ENCODE measurements around the gene KBTBD13.
"Not testable (repeated sequence)": the region's sequence is repeated elsewhere in the genome, so short reads cannot be mapped to it uniquely, and the experiment has no call there.

KBTBD13 gene

DNA sequence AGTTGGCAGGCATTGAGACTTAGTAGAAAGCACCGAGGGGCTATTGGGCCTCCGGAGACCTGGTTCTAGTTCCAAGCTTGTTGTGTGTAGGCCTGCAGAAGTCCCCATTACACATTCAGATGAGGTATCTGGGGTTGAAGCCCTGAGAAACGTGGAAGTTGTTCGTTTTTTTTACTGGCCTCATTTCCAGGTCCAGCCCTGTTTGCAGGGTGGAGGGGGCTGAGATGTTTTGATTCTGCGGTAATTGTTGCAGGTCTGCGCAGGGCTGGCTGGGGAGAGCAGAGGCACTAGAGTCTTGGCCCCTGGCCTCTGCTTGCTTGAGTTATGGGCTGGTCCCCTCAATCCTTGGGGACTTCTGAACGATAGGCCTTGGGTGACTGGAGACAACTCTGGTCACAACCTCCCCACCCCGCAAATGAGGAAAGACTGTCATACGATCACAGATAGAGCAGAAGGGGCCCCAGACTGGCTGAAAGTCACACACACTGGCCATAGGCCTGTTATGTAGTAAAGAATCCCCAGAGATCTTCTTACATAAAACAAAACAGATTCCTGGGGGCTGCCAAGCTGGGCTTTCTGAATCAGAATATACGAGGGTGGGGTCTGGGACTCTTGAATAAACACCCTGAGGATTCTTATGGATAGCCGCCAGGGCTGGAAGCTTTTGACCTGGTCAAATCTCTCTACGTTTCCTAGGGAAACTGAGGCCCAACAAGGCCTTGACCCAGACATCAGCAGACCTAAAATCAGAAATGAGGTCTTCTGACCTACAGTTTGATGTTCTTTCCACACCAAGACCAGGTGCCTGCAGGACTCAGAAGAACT is 15.6 kb downstream of the KBTBD13 start:
- DNase-seq, result no peak

DNA sequence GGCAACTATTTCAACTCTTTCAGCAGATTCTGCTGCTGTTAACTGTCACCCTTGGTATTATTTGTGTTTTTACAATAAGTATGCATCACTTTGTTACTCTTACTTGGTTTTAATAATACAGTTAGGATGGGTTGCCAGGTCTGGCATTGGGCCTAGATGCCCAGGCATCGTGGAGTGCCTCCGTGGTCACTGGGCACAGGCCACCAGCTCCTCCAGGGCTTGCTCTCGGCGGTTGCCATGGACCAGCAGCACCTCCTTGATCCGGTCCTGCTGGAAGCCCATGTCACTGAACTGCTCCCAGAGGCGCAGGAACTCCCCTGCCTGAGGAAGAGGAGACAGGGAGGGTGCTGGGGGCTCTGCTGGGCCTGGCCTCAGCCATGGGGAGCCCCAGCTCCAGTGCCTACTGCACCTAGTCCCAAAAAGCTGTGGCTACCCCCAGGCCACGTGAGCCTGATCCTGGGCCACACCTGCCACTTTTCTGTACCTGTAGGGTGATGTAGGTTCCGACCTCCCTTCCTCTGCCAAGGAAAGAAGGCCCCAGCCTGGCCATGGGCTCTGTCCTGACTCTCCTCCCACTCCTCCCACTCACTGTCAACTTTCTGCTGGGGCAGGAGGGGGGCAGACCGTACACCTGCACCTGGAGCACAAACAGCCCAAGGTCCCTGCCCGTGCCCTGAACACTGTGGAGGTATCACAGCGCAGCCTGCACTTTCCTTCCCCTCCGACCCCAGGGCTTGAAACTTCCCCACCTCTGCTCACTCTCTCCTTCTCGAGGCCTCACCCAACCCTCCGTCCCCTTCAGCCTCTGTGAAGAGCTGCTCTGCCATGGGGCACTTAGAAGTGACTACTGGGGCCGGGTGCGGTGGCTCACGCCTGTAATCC is 16.6 kb downstream of the KBTBD13 start:
- no peak for DNase-seq

DNA sequence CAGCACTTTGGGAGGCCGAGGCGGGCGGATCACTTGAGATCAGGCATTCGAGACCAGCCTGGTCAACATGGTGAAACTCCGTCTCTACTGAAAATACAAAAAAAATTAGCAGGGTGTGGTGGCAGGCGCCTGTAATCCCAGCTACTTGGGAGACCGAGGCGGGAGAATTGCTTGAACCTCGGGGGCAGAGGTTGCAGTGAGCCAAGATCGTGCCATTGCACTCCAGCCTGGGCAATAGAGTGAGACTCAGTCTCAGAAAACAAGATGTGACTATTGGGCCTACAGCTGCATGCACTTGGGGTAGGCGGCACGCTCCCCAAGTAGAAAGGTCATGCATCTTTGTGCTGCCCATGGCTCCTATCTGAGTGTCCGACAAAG is 17.2 kb downstream of the KBTBD13 start:
- DNase-seq, result not testable (repeated sequence)

DNA sequence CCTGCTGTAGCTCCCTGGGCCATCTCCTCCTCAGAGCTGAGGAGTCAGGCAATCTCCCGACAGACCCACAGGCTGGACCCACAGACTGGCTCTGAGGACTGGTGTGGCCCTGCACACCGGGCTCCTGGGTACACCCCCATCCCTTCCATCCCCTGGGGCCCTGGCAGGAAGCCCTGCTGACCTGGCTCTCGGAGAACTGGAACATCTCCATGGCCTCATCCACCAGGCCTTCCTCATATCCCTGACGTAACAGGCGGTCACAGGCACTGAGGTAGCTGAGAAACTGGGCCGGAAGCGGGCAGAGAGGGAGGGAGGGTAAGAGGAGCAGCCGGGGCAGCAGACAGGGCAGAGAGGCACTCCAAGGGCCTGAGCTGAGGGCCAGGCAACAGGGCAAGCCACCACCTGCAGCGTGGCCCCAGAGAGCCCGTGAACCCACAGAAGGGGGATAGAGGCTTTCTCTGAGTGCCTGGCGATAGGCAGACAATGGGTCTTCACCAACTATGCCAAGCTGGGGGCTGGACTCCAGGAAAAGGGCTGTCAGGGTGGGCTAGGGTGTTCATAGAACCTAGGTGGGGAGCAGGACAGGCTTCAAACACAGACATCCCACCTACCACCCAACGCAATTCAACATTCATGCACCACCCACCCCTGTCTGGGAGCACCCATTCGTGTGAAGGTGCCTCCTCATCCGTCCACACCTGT is 17.9 kb downstream of the KBTBD13 start:
- no peak for DNase-seq

DNA sequence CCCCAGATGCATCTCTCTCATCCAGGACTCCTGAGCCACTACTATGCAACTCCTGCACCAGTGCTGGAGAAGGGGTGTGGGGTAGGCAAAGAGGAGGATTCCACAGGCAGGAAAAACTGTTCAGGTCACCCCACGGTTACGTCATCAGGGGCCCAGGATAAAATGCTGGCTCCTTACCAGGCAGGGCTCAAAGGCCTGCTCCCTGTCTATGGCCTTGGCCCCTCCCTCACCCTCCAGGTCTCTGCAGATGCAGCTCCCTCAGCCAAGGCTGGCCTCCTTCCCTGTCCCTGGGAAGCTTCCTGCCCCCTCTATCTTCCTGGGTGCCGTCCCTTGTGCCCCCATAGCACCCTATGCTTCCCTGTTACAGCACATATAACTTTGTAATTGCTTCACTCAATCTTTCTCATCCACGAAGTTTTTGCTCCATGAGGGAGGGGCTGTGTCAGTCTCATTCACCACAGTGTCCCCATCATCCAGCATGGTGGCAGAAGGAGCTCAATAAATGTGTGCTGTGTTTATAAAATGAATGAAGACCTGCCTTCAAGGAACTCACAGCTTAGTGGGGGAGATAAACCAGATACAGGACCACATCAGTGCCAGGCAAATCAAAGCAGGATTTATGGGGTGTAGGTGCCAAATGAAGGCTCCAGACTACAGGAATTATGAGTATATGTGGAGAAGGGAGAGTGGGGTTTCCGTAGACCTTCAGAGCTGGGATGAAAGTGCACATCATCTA is 18.6 kb downstream of the KBTBD13 start:
- no peak for DNase-seq

DNA sequence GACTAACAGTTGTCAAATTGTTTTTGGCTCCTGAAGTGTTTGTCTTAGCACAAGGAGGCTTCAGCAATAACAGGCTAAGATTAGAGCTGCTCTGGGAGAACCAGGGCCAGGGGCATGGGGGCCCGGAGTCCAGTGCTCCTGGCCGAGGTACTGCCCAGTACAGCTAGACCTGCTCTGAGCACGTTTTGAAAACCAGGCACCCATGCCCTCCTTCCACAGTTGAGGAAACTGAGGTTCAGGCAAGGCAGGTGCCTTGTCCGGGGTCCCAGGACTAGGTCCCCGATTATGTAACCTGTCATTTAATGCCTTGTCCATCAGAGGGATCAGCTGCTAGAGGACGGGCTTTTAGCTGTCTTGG is 19.2 kb downstream of the KBTBD13 start:
- DNase-seq, result no peak

GRCh38 chr15:65096481-65097385 is 20.2 kb downstream of the KBTBD13 start:
- no peak for DNase-seq

GRCh38 chr15:65097651-65098263 is 21.2 kb downstream of the KBTBD13 start:
- DNase-seq, result no peak

DNA sequence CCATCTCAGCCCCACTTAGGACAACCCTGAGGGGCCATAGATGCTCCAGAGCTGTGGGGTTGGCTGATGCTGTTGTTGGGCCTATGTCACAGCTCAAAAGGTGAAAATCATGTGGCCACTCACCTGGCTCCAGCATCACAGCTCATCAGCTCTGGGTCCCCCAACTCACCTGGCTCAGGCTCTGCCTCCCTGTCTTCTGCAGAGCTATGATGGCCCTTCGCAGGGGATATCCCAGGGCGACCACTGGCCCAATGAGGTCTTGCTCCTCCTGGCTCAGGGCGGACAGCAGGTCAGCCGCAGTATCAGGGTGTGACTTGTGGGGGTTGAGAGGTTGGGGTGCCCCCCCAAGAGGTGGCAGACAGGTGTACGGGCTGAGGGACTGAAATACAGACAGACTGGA is 22.8 kb downstream of the KBTBD13 start:
- DNase-seq, result no peak

DNA sequence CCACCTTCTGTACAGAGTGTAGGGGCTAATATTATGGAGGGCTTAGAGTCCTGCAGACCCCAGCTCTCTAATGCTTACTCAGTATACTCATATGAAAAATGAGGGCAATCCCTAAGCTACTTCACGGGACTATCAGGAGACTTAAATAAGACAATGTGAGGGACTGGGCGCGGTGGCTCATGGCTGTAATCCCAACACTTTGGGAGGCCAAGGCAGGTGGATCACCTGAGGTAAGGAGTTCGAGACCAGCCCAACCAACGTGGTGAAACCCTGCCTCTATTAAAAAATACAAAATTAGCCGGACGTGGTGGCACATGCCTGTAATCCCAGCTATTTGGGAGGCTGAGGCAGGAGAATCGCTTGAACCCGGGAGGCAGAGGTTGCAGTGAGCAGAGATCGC is 23.3 kb downstream of the KBTBD13 start:
- DNase-seq, result not testable (repeated sequence)

DNA sequence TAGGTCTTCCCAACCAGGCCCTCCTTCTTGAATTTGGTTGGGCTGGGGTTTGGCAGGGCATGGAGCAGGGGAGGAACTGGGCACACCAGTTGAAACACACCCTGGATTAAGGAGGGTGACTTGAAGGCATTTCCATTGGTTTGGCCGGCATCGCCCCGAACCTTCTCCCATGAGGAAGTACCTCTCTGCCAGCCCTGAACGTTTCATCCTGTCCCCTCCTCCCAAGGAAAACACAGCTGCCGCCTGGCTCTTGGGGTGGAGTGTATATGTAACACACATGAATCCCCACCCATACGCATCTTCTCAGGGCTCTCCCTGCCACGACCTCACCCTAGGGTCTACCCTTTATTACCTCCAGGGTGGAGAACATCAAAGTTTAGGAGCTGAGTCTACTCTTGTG is 23.9 kb downstream of the KBTBD13 start:
- no peak for DNase-seq

DNA sequence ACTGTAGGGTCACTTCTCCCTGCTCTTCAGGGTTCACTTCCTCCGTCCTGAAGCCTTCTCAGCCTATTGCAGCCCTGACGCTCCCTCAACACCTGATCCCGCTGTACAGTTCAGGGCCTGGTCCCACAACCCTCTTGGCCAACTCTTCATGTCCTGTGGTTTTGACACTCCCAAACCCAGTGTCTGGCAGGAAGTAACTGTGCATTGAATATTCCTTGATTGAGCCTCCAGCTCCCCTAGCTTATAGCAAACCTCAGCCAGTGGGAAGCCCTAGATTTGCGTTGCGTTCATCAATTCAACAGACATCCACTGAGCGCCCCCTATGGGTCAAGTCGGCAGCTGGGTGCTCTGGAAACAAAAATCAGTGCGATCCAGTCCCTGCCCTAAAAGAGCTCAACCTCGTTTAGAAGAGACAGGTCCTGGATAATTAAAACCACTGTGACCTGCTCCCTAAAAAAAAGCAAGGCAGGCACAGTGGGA is 24.9 kb downstream of the KBTBD13 start:
- peak; percentile 50 for DNase-seq

DNA sequence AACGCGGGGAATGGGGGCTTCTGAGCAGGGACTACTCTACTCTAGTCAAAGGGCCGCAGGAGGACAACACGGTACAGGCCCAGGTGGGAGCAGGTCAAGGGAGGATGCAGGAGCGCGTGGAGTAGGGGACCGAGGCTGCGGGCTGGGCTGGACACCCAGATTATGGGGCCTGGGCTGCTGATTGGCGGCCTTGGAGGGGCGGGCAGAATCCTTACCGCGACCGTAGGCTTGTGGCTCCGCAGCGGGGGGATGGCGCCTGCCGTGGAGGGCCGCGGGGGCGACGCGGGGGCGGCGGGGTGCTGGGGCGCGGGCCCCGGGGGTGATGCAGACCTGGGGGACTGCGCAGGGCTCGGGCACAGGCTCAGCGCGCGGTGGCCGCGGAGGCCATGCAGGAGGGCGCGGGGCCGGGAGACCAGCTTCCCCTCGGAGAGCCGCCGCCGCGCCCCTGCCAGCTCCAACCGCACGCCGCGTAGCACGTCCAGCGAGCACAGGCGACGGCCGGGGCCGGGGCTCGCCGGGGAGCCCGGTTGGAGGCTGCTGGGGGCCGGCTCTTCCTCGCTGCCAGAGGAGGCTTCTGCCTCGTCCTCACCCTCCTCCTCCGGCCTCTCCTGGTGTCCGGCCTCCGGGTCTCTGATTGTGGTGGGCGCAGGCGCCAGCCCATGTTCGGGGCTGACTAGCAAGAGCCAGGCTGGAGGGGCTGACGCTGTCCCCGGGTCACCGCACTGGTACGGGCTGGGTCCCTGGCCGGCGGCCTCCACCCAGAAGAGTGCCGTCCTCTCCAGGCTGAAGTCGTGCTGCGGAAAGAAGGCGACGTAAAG is 25.6 kb downstream of the KBTBD13 start:
- no peak for DNase-seq

- no peak for DNase-seq
These were observed 26.4 kb downstream of the KBTBD13 start for GRCh38 chr15:65102912-65103311.

DNA sequence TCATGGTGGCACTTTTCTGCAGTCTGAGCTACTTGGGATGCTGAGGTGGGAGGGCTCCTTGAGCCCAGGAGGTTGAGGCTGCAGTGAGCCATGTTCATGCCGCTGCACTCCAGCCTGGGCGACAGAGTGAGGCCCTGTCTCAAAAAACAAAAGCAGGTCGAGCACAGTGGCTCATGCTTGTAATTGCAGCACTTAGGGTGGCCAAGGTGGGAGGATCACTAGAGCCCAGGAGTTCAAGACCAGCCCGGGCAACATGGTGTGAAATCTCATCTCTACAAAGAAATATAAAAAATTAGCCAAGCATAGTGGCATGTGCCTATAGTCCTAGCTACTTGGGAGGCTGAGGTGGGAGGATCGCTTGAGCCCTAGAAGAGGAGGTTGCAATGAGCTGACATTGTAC is 28.5 kb downstream of the KBTBD13 start:
- no peak for DNase-seq

DNA sequence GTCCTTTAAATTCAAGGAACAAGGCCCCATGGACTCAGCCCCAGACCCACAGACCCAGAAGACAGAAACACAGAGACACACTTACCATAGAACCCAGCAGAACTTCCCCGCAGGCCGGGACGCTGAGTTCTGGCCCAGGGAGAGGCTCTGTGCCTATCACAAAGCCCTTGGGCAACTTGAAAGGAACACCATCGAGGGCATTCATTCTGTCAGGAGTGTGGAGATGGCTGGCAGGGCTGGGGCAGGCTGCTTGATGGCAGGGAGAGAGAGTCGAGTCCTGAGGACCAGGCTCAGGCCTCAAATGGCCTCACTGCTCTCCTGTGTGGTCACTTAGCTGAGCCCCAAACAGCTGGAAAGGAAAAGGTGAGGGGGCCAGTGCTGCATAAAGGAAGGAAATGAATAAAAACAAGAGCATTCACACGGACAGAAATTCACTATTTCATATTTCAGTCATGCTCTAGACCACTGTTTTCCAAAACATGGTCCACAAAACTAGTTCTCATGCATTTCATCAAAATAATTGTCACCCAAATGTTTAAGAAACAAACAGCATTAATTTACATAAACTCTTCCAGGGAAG is 29.6 kb downstream of the KBTBD13 start:
- DNase-seq, result no peak

DNA sequence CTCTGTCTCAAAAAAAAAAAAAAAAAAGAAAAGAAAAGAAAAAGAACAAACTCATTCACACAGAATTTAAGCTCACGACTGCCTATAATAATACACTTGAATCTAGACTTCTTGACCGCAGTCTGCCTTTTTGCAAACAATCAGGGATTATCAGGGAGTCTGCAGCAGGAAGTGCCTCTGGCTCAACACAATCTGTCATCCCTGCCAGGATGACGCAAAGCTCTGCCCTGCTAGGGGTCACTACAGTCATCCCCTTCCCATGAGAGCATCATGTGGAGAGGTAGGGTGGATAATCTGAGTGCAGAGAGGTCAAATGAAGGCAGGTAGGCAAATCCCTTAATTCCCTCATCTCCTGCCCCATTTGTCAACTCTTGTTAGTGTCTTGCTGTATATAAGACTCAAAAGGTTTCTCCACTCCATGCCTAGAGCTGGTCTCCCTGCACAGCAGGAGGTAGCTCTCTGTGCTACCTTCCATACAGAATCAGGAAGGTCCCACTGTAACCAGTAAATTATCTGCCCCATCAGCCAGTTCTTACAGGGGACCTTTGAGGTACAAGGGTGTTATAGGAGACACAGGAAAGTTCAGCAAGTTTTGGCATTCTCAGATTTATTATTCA is 34.2 kb downstream of the KBTBD13 start:
- DNase-seq, result no peak

DNA sequence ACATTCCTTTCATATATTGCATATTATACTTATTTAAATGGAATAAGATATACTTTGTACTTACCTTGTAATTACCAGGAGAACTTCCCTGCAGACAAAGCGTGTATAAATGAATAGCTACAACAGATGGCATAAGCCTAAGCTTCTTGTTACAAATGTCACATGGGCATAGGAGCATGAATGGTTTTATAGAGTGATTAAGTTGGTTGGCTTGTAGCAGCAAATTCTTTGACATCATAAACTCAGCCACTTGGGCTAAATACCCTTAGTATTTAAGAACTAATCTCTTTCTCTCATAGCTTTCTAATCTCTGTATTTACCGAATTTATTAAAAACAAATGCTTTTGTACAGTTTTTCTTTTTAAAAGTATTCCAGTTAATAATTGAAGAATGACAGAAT is 38.5 kb downstream of the KBTBD13 start, which contains the start of gene UBAP1L:
Gene UBAP1L (minus strand): TSS at position 115 of the 400 bp plus-strand sequence. CDS start 8,985 bp downstream, outside the sequence.
- DNase-seq, result no peak

- no peak for DNase-seq
These were observed 39.0 kb downstream of the KBTBD13 start for GRCh38 chr15:65115542-65115941.
